K562 (cell line): ENCODE measurements around the gene USP48. TPM values are rescaled to one million over a fixed set of nuclear protein-coding genes. Genes with fewer than 3 reads are reported as not detected.
A peak's percentile ranks its signal among the peaks of the same experiment; 100 is the strongest.

Source experiments
- ARID1B ChIP-seq: fragments of 450-650 bp; IDR thresholded peaks from 2 replicates; pipeline ENCODE4 v1.6.1; 2016; ENCODE audit warnings: antibody characterized with exemption, mild to moderate bottlenecking, inconsistent platforms
- BHLHE40 ChIP-seq: IDR thresholded peaks from 2 replicates; pipeline ENCODE4 v1.6.1; 2011; ENCODE audit warnings: low read length, improper control_type of control experiment
- CTCFL ChIP-seq: IDR thresholded peaks from 2 replicates; pipeline ENCODE4 v1.6.1; 2011; ENCODE audit warnings: borderline replicate concordance, low read depth, mild to moderate bottlenecking, moderate library complexity, low read length; ENCODE audit not compliant: insufficient read depth, poor library complexity, severe bottlenecking
- ELF4 ChIP-seq: fragments of 450-650 bp; formaldehyde crosslinking; IDR thresholded peaks from 2 replicates; pipeline ENCODE4 v1.4.0; 2022; ENCODE audit warnings: missing genetic modification characterization
- ERF ChIP-seq: fragments of 450-650 bp; formaldehyde crosslinking; IDR thresholded peaks from 2 replicates; pipeline ENCODE4 v1.4.0; 2020; ENCODE audit warnings: mild to moderate bottlenecking, mixed read lengths
- FOXK2 ChIP-seq, 2 experiments: fragments of 450-650 bp; IDR thresholded peaks in 1 of 2; conservative IDR thresholded peaks in 1 of 2; 2 replicates each; pipeline ENCODE4 v1.6.1; 2016; ENCODE audit warnings: low read depth in 2 of 2, mild to moderate bottlenecking in 1 of 2
- HCFC1 ChIP-seq: IDR thresholded peaks from 2 replicates; pipeline ENCODE4 v1.6.1; 2012; ENCODE audit warnings: low read depth, low read length, improper control_type of control experiment
- HMG20B ChIP-seq: fragments of 250-450 bp; sonication (Bioruptor Pico); IDR thresholded peaks from 2 replicates; pipeline ENCODE4 v1.5.0; 2021; ENCODE audit warnings: mild to moderate bottlenecking
- KLF10 ChIP-seq: fragments of 250-450 bp; sonication (Bioruptor Pico); IDR thresholded peaks from 2 replicates; pipeline ENCODE4 v1.6.1; 2021; ENCODE audit warnings: matching md5 sums
- MBD1 ChIP-seq: fragments of 250-450 bp; sonication (Bioruptor Pico); IDR thresholded peaks from 2 replicates; pipeline ENCODE4 v1.8.0; 2022; ENCODE audit warnings: inconsistent platforms
- NCOA1 ChIP-seq: fragments of 450-650 bp; IDR thresholded peaks from 2 replicates; pipeline ENCODE4 v1.6.1; 2016; ENCODE audit warnings: low read depth
- NCOA6 ChIP-seq: fragments of 450-650 bp; IDR thresholded peaks from 2 replicates; pipeline ENCODE4 v1.6.1; 2017; ENCODE audit warnings: mild to moderate bottlenecking
- PHF21A ChIP-seq: fragments of 450-650 bp; IDR thresholded peaks from 2 replicates; pipeline ENCODE4 v1.6.1; 2017; ENCODE audit warnings: low read depth, borderline replicate concordance
- PPARD ChIP-seq: fragments of 250-450 bp; sonication (Bioruptor Pico); IDR thresholded peaks from 2 replicates; pipeline ENCODE4 v1.8.0; 2022; ENCODE audit warnings: inconsistent platforms, mild to moderate bottlenecking, moderate library complexity
- PRMT5 ChIP-seq: sonication (generic); formaldehyde crosslinking; IDR thresholded peaks from 2 replicates; pipeline ENCODE4 v1.5.0; 2020; ENCODE audit warnings: missing genetic modification reagents
- TARDBP ChIP-seq: fragments of 450-650 bp; IDR thresholded peaks from 2 replicates; pipeline ENCODE4 v1.6.1; 2016
- TEAD4 ChIP-seq, 2 experiments: sonication (generic) in 1 of 2; formaldehyde crosslinking in 1 of 2; IDR thresholded peaks; 2 replicates each; pipeline versions ENCODE4 v1.6.1 to v1.8.0; 2012 to 2022; ENCODE audit warnings: borderline replicate concordance in 1 of 2, inconsistent platforms in 1 of 2, low read length in 1 of 2, mild to moderate bottlenecking in 1 of 2, missing genetic modification reagents in 1 of 2
- ZBTB12 ChIP-seq: fragments of 250-450 bp; sonication (Bioruptor Pico); IDR thresholded peaks from 2 replicates; pipeline ENCODE4 v1.4.0; 2020
- ZBTB7A ChIP-seq: IDR thresholded peaks from 2 replicates; pipeline ENCODE4 v1.6.1; 2011; ENCODE audit warnings: low read depth, mild to moderate bottlenecking, low read length, moderate library complexity, borderline replicate concordance; ENCODE audit not compliant: control insufficient read depth
- ZNF23 ChIP-seq: fragments of 250-450 bp; sonication (Bioruptor Pico); IDR thresholded peaks from 2 replicates; pipeline ENCODE4 v1.4.0; 2020; ENCODE audit warnings: mild to moderate bottlenecking
- ZNF239 ChIP-seq: fragments of 250-450 bp; sonication (Bioruptor Pico); IDR thresholded peaks from 2 replicates; pipeline ENCODE4 v1.4.0; 2020; ENCODE audit warnings: mild to moderate bottlenecking
- ZNF57 ChIP-seq: fragments of 450-650 bp; formaldehyde crosslinking; IDR thresholded peaks from 2 replicates; pipeline ENCODE4 v1.4.0; 2020; ENCODE audit warnings: mild to moderate bottlenecking, moderate library complexity
- polyA plus RNA-seq, 8 experiments: library from polyadenylated mRNA; depleted of rRNA in 4 of 8; stranded (reverse) in 5 of 8; unstranded in 3 of 8; fragments of >200 nt; fragmentation: Nextera tagmentation in 2 of 8; fragmentation: Illumina TruSeq in 1 of 8; extraction: Ambion mirVana in 2 of 8; extraction: Trizol in 1 of 8; gene quantifications; 2 replicates each; pipeline versions ENCODE4 v1.2.1 to v1.2.3, GENCODE V29; 2011 to 2014; ENCODE audit warnings: inconsistent platforms in 1 of 8, missing spikeins in 1 of 8
- total RNA-seq, 7 experiments: library from RNA; depleted of rRNA in 6 of 7; stranded (reverse); fragments of >200 nt in 6 of 7; fragmentation: Illumina TruSeq in 2 of 7; extraction: Trizol in 2 of 7; gene quantifications; 2 replicates each; pipeline versions ENCODE4 v1.2.1 to v1.2.3, GENCODE V29; 2011 to 2021; ENCODE audit warnings: low replicate concordance in 1 of 7

The USP48 gene
- total and polyA plus RNA-seq, 9 of the 15 experiments (the other 6 are each of a cell fraction or from before 2014, with no cell fraction given), result 23.3 to 123 (median 106) TPM

GRCh38 chr1:21651214-21652042, 131.5 kb downstream of the USP48 start (continued):
- TF ChIP-seq MBD1 (no peak), BHLHE40 (peak; percentile 50), PHF21A (no peak), ELF4 (CRISPR knock-in tag) (peak; percentile 20; the same call in 1 of the 2 replicates), NCOA1 (no peak), TARDBP (no peak), ZBTB7A (peak; percentile 80; the same call in 1 of the 2 replicates), PRMT5 (CRISPR knock-in tag) (no peak), CTCFL (no peak), HMG20B (CRISPR knock-in tag) (no peak), ZNF239 (no peak), FOXK2 (conservative IDR thresholded peaks at IDR 0.05 in 1 of 2, IDR thresholded peaks at IDR 0.05 in 1 of 2; ENCODE audit: low read depth in 2 of 2) (no peak), TEAD4 (IDR thresholded peaks at IDR 0.05; ENCODE audit: low read length) (peak; percentile 24; the same call in 1 of the 2 replicates), TEAD4 (CRISPR knock-in tag; IDR thresholded peaks at IDR 0.05; ENCODE audit: borderline replicate concordance) (no peak), ZNF57 (CRISPR knock-in tag) (no peak), ZNF23 (CRISPR knock-in tag) (no peak), KLF10 (CRISPR knock-in tag) (no peak), PPARD (CRISPR knock-in tag) (no peak), NCOA6 (no peak), ZBTB12 (no peak), ERF (CRISPR knock-in tag) (no peak), ARID1B (peak; percentile 21; the same call in 1 of the 2 replicates), HCFC1 (0 out of 2 replicates have a peak, but pooled peaks have one; percentile 5)
